Measurements from ENCODE around the gene IFNAR2.
"Not testable (repeated sequence)": the region's sequence is repeated elsewhere in the genome, so short reads cannot be mapped to it uniquely, and the experiment has no call there.

Gene IFNAR2

GRCh38 chr21:33244082-33244778, 14.5 kb downstream of the IFNAR2 start:
- no peak for DNase-seq (ENCODE audit: low read depth in 3 of 3)

GRCh38 chr21:33244779-33245105, 15.0 kb downstream of the IFNAR2 start:
- no peak for DNase-seq (ENCODE audit: low read depth in 3 of 3)

- DNase-seq (ENCODE audit: low read depth in 3 of 3): no peak
These were observed 15.7 kb downstream of the IFNAR2 start for GRCh38 chr21:33245289-33245918.

GRCh38 chr21:33246506-33246905, 16.8 kb downstream of the IFNAR2 start:
- no peak for DNase-seq (ENCODE audit: low read depth in 3 of 3)

- DNase-seq (ENCODE audit: low read depth in 3 of 3): no peak
These were observed 17.2 kb downstream of the IFNAR2 start for GRCh38 chr21:33246963-33247362.

GRCh38 chr21:33247599-33247998, 17.9 kb downstream of the IFNAR2 start:
- DNase-seq (ENCODE audit: low read depth in 3 of 3): no peak

GRCh38 chr21:33249331-33250002, 19.7 kb downstream of the IFNAR2 start:
- DNase-seq (ENCODE audit: low read depth in 3 of 3): no peak

- DNase-seq (ENCODE audit: low read depth in 3 of 3): no peak
These were observed 21.4 kb downstream of the IFNAR2 start for GRCh38 chr21:33251119-33251518.

GRCh38 chr21:33253382-33253781, 23.6 kb downstream of the IFNAR2 start:
- DNase-seq (ENCODE audit: low read depth in 3 of 3): not testable (repeated sequence)

- no peak for DNase-seq (ENCODE audit: low read depth in 3 of 3)
These were observed 25.0 kb downstream of the IFNAR2 start for GRCh38 chr21:33254766-33255165.

- no peak for DNase-seq (ENCODE audit: low read depth in 3 of 3)
These were observed 25.7 kb downstream of the IFNAR2 start for GRCh38 chr21:33255404-33255803.

- no peak for DNase-seq (ENCODE audit: low read depth in 3 of 3)
These were observed 26.3 kb downstream of the IFNAR2 start for GRCh38 chr21:33256019-33256418.

GRCh38 chr21:33257094-33257803, 27.5 kb downstream of the IFNAR2 start:
- no peak for DNase-seq (ENCODE audit: low read depth in 3 of 3)

GRCh38 chr21:33258475-33258874, 28.7 kb downstream of the IFNAR2 start:
- DNase-seq (ENCODE audit: low read depth in 3 of 3): no peak

- DNase-seq (ENCODE audit: low read depth in 3 of 3): no peak
These were observed 29.7 kb downstream of the IFNAR2 start for GRCh38 chr21:33259428-33259827.

GRCh38 chr21:33259995-33260394, 30.3 kb downstream of the IFNAR2 start:
- DNase-seq (ENCODE audit: low read depth in 3 of 3): no peak

- DNase-seq (ENCODE audit: low read depth in 3 of 3): no peak
These were observed 31.9 kb downstream of the IFNAR2 start for GRCh38 chr21:33261635-33262034.

- DNase-seq (ENCODE audit: low read depth in 3 of 3): no peak
These were observed 33.2 kb downstream of the IFNAR2 start for GRCh38 chr21:33262921-33263320.

- no peak for DNase-seq (ENCODE audit: low read depth in 3 of 3)
These were observed 34.8 kb downstream of the IFNAR2 start for GRCh38 chr21:33264561-33264960.

- DNase-seq (ENCODE audit: low read depth in 3 of 3): no peak
These were observed 35.9 kb downstream of the IFNAR2 start for GRCh38 chr21:33265664-33266049.

GRCh38 chr21:33266050-33266788, 36.5 kb downstream of the IFNAR2 start, which contains the start of gene IL10RB:
IL10RB (plus strand) TSS chr21:33266367; CDS start chr21:33266466, 99 bp downstream.
- peak; percentile 60 to 63 (median 60) for DNase-seq (ENCODE audit: low read depth in 3 of 3)

GRCh38 chr21:33266789-33267135, 37.0 kb downstream of the IFNAR2 start:
- no peak for DNase-seq (ENCODE audit: low read depth in 3 of 3)

Measured in stimulated activated CD4-positive, alpha-beta T cell treated with anti-CD3 and anti-CD28 coated beads, TNF-alpha, amount 100 ng/mL, for 4 hours (primary cell).